Mesenchymal stem cell (in vitro differentiated cells and primary cell): ENCODE measurements around the gene AGFG1.

Experiments used
- DNase-seq: peaks from one replicate; pipeline ENCODE4 v3.0.0-alpha.2; 2013
- H2AFZ ChIP-seq: one replicate; pipeline ENCODE4 v1.6.1; 2013; ENCODE audit warnings: low read depth, mild to moderate bottlenecking, control low read depth, inconsistent platforms, low read length, moderate library complexity
- H2AK5ac ChIP-seq: 2 replicates; pipeline ENCODE4 v1.6.1; 2013; ENCODE audit warnings: low read length, moderate library complexity, mild to moderate bottlenecking, inconsistent platforms; ENCODE audit not compliant: severe bottlenecking
- H2BK120ac ChIP-seq: one replicate; pipeline ENCODE4 v1.6.1; 2013; ENCODE audit warnings: low read depth, mild to moderate bottlenecking, inconsistent platforms, low read length, moderate library complexity
- H2BK12ac ChIP-seq, 2 experiments: one replicate each; pipeline ENCODE4 v1.6.1; 2013; ENCODE audit warnings: inconsistent platforms in 2 of 2, low read length in 2 of 2, mild to moderate bottlenecking in 2 of 2, moderate library complexity in 2 of 2, control low read depth in 1 of 2
- H2BK15ac ChIP-seq: one replicate; pipeline ENCODE4 v1.6.1; 2013; ENCODE audit warnings: mild to moderate bottlenecking, low read depth, inconsistent platforms; ENCODE audit not compliant: poor library complexity, severe bottlenecking
- H2BK5ac ChIP-seq: 2 replicates; pipeline ENCODE4 v1.6.1; 2013; ENCODE audit warnings: low read depth, mild to moderate bottlenecking, low read length, control low read depth, inconsistent platforms; ENCODE audit not compliant: poor library complexity, severe bottlenecking
- H3K14ac ChIP-seq, 2 experiments: one replicate each; pipeline ENCODE4 v1.6.1; 2013; ENCODE audit warnings: inconsistent platforms in 2 of 2, low read length in 2 of 2, control low read depth in 1 of 2, mild to moderate bottlenecking in 1 of 2, moderate library complexity in 1 of 2
- H3K18ac ChIP-seq, 2 experiments: one replicate each; pipeline ENCODE4 v1.6.1; 2013; ENCODE audit warnings: inconsistent platforms in 2 of 2, low read length in 2 of 2, control low read depth in 1 of 2, low read depth in 1 of 2, mild to moderate bottlenecking in 1 of 2
- H3K23ac ChIP-seq, 2 experiments: one replicate each; pipeline ENCODE4 v1.6.1; 2013; ENCODE audit warnings: inconsistent platforms in 2 of 2, low read length in 2 of 2, mild to moderate bottlenecking in 2 of 2, moderate library complexity in 2 of 2, control low read depth in 1 of 2
- H3K27ac ChIP-seq: 2 replicates; pipeline ENCODE4 v1.5.1; 2013; ENCODE audit warnings: mild to moderate bottlenecking, moderate library complexity, low read length, control low read depth, inconsistent platforms; ENCODE audit not compliant: poor library complexity, severe bottlenecking
- H3K27me3 ChIP-seq, 2 experiments: 2 replicates each; pipeline versions ENCODE4 v1.6.1 to v1.7.0; 2013; ENCODE audit warnings: low read length in 2 of 2, mild to moderate bottlenecking in 2 of 2, moderate library complexity in 2 of 2, control low read depth in 1 of 2, inconsistent platforms in 1 of 2; ENCODE audit not compliant: control insufficient read depth in 1 of 2, insufficient read depth in 1 of 2
- H3K36me3 ChIP-seq, 2 experiments: 2 replicates each; pipeline versions ENCODE4 v1.6.1 to v1.7.0; 2013; ENCODE audit warnings: low read length in 2 of 2, control low read depth in 1 of 2, inconsistent platforms in 1 of 2, low read depth in 1 of 2, mild to moderate bottlenecking in 1 of 2; ENCODE audit not compliant: insufficient read depth in 2 of 2, control insufficient read depth in 1 of 2
- H3K4ac ChIP-seq, 2 experiments: one replicate each; pipeline ENCODE4 v1.6.1; 2013; ENCODE audit warnings: inconsistent platforms in 2 of 2, low read length in 2 of 2, mild to moderate bottlenecking in 2 of 2, moderate library complexity in 2 of 2, control low read depth in 1 of 2, low read depth in 1 of 2
- H3K4me1 ChIP-seq: 2 replicates; pipeline ENCODE4 v1.6.1; 2013; ENCODE audit warnings: low read depth, low read length, control low read depth; ENCODE audit not compliant: control insufficient read depth, insufficient read depth
- H3K4me2 ChIP-seq: 2 replicates; pipeline ENCODE4 v1.6.1; 2013; ENCODE audit warnings: low read length, mild to moderate bottlenecking, inconsistent platforms; ENCODE audit not compliant: poor library complexity, severe bottlenecking
- H3K4me3 ChIP-seq, 2 experiments: 2 replicates each; pipeline versions ENCODE4 v1.5.1 to v1.7.0; 2013; ENCODE audit warnings: low read length in 2 of 2, mild to moderate bottlenecking in 2 of 2, control low read depth in 1 of 2, low read depth in 1 of 2; ENCODE audit not compliant: insufficient read depth in 1 of 2
- H3K79me1 ChIP-seq: replicated peaks from 2 replicates; pipeline ENCODE4 v1.6.1; 2013; ENCODE audit warnings: mild to moderate bottlenecking, control low read depth, low read length, inconsistent platforms; ENCODE audit not compliant: poor library complexity, severe bottlenecking
- H3K9ac ChIP-seq: 2 replicates; pipeline ENCODE4 v1.7.0; 2013; ENCODE audit warnings: mild to moderate bottlenecking, low read length, moderate library complexity
- H3K9me3 ChIP-seq: 2 replicates; pipeline ENCODE4 v1.7.0; 2013; ENCODE audit warnings: mild to moderate bottlenecking, low read length; ENCODE audit not compliant: control insufficient read depth
- H4K8ac ChIP-seq: one replicate; pipeline ENCODE4 v1.6.1; 2013; ENCODE audit warnings: inconsistent platforms, mild to moderate bottlenecking, low read length, moderate library complexity
- H4K91ac ChIP-seq: one replicate; pipeline ENCODE4 v1.6.1; 2013; ENCODE audit warnings: mild to moderate bottlenecking, low read length, inconsistent platforms
- WGBS: methylation state at CpG from one replicate; pipeline ENCODE4 v1.1.7; 2013; ENCODE audit warnings: mixed read lengths; 5-methylcytosine and 5-hydroxymethylcytosine counted together

The AGFG1 gene

DNA sequence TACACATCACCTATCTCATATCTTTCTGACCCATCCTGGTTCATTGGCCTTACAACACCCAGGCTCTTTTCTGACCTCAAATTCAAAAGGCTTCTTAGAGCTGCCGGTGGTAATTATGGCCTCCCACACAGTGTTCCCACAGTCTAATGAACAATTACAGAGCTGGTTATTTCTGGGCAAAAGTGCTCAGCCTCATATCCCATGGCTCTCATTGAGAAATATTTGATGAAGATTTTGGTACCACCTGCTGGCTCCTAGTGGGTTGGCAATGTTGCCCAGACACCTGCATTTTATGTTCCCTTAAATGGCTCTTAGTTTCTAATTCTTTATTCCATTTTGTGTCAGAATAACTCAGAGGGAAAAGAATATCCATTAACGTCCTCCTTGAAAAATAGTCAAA is 106.7 kb downstream of the AGFG1 start:
- Histone ChIP-seq H2BK120ac (no peak overlapping the region), H3K4me1 (no peaks in the 10 kb centered on the region), H3K27ac (no peak overlapping the region), H2BK12ac (no peak overlapping the region), H4K8ac (no peak overlapping the region), H2BK15ac (no peak overlapping the region), H3K4me3 (no peak overlapping the region), H2BK5ac (no peak overlapping the region), H3K14ac (no peak overlapping the region), H3K4me2 (no peak overlapping the region), H3K4ac (no peak overlapping the region), H3K27me3 (no peaks in the 10 kb centered on the region), H2AFZ (no peak overlapping the region), H3K18ac (no peak overlapping the region), H3K23ac (no peak overlapping the region), H3K9me3 (peaks cover 11% of the 10 kb centered on the region), H3K36me3 (no peaks in the 10 kb centered on the region), H2AK5ac (no peak overlapping the region), H4K91ac (no peak overlapping the region), H3K79me1 (no peaks in the 10 kb centered on the region), H3K9ac (no peak overlapping the region)
- WGBS = 96% methylated on average over 2 of the region's 2 CpGs
- no peak for DNase-seq

DNA sequence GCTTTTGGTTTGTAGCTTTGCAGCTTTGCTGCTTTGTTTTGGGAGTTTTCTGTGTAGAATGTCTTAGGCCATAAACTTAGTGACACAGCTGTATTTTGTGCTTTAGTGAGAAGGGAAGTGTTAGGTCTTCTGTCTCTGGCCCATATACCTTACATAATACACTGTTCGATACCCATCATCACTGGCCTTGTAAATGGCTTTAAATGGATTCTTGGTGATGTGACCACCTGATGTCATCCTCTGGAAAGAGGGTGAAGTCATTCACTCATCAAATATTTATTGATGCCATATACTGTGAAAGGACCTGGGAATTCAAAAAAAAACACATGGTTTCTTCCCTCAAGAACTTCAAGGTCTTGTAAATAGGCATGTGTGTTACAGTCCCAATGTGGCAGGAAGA is 107.8 kb downstream of the AGFG1 start:
- no peaks in the 10 kb centered on the region for H3K36me3 ChIP-seq
- no peaks in the 10 kb centered on the region for H3K4me1 ChIP-seq
- no peak overlapping the region for H3K14ac ChIP-seq
- H3K27ac ChIP-seq = no peak overlapping the region
- no peak overlapping the region for H4K8ac ChIP-seq
- H3K79me1 ChIP-seq = no peaks in the 10 kb centered on the region
- no peak overlapping the region for H2AFZ ChIP-seq
- no peak overlapping the region for H2BK15ac ChIP-seq
- H2AK5ac ChIP-seq = no peak overlapping the region
- WGBS = no CpG with 5 or more reads among the region's 1 CpG
- H3K9me3 ChIP-seq = peaks cover 11% of the 10 kb centered on the region
- H2BK12ac ChIP-seq = no peak overlapping the region
- no peak overlapping the region for H3K4me2 ChIP-seq
- no peak overlapping the region for H3K18ac ChIP-seq
- no peak overlapping the region for H3K4me3 ChIP-seq
- H2BK5ac ChIP-seq = no peak overlapping the region
- H3K27me3 ChIP-seq = no peaks in the 10 kb centered on the region
- no peak overlapping the region for H3K4ac ChIP-seq
- H3K23ac ChIP-seq = no peak overlapping the region
- DNase-seq = no peak
- H4K91ac ChIP-seq = no peak overlapping the region
- H3K9ac ChIP-seq = no peak overlapping the region
- H2BK120ac ChIP-seq = no peak overlapping the region

- no peak for DNase-seq
- peaks cover 11% of the 10 kb centered on the region for H3K9me3 ChIP-seq
- no peaks in the 10 kb centered on the region for H3K36me3 ChIP-seq
- H3K79me1 ChIP-seq = no peaks in the 10 kb centered on the region
- H2BK5ac ChIP-seq = no peak overlapping the region
- no peak overlapping the region for H2BK15ac ChIP-seq
- no peak overlapping the region for H3K14ac ChIP-seq
- H3K27me3 ChIP-seq = no peaks in the 10 kb centered on the region
- H2BK120ac ChIP-seq = no peak overlapping the region
- no peaks in the 10 kb centered on the region for H3K4me1 ChIP-seq
- H3K18ac ChIP-seq = no peak overlapping the region
- no peak overlapping the region for H3K27ac ChIP-seq
- H2BK12ac ChIP-seq = no peak overlapping the region
- H3K23ac ChIP-seq = no peak overlapping the region
- H3K9ac ChIP-seq = no peak overlapping the region
- H3K4me2 ChIP-seq = no peak overlapping the region
- H2AK5ac ChIP-seq = no peak overlapping the region
- no peak overlapping the region for H4K8ac ChIP-seq
- H3K4me3 ChIP-seq = no peak overlapping the region
- H2AFZ ChIP-seq = no peak overlapping the region
- no peak overlapping the region for H3K4ac ChIP-seq
- no peak overlapping the region for H4K91ac ChIP-seq
These were observed 110.4 kb downstream of the AGFG1 start for GRCh38 chr2:227582369-227582768.

DNA sequence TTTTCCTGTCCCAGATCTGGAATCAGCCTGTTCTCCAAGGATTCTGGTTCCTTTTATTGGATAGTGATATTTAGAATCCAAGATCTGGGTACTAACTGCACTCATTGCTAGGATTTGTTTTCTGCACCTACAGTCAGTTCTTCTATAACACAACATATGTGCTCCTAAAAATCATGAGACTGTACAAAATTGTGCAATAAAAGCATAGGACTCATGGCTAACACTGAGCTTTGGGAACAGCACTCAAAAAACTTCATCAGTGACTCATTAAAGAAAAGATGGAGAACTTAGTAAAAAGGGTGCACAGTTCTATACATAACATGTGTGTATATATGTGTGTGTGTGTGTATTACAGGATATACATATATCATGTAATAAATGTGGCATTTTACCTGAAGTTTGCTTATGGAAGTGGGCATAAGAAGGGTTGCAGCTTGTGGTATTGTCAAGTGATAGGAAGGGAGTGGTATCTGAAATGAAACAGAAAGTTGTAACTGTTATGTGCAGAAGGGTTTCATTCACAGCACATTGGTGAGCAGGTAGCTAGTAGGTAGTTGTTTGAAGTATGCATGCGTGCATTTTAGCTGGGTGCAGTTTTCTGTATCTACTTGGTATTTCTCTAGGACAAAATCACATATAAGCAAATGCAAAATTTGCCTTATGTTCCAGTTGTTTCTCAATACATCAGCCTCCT is 120.9 kb downstream of the AGFG1 start:
- no peak overlapping the region for H3K18ac ChIP-seq
- H2BK15ac ChIP-seq = no peak overlapping the region
- WGBS = no CpG with 5 or more reads among the region's 1 CpG

More for the DNA sequence above, 120.9 kb downstream of the AGFG1 start:
- no peak overlapping the region for H3K4me2 ChIP-seq
- H2BK120ac ChIP-seq = no peak overlapping the region
- no peak overlapping the region for H3K4ac ChIP-seq
- no peaks in the 10 kb centered on the region for H3K79me1 ChIP-seq
- H3K9me3 ChIP-seq = no peaks in the 10 kb centered on the region
- H2BK12ac ChIP-seq = no peak overlapping the region
- no peak overlapping the region for H2BK5ac ChIP-seq
- peaks cover under 1% of the 10 kb centered on the region for H3K4me1 ChIP-seq
- H3K27ac ChIP-seq = no peak overlapping the region
- H3K9ac ChIP-seq = no peak overlapping the region
- no peak for DNase-seq
- no peak overlapping the region for H3K23ac ChIP-seq
- H4K91ac ChIP-seq = no peak overlapping the region
- no peak overlapping the region for H3K14ac ChIP-seq
- no peak overlapping the region for H4K8ac ChIP-seq
- no peaks in the 10 kb centered on the region for H3K27me3 ChIP-seq
- no peak overlapping the region for H3K4me3 ChIP-seq
- no peaks in the 10 kb centered on the region for H3K36me3 ChIP-seq
- H2AK5ac ChIP-seq = no peak overlapping the region
- no peak overlapping the region for H2AFZ ChIP-seq
